ENCODE measurements around the gene GEMIN2.

DNA sequence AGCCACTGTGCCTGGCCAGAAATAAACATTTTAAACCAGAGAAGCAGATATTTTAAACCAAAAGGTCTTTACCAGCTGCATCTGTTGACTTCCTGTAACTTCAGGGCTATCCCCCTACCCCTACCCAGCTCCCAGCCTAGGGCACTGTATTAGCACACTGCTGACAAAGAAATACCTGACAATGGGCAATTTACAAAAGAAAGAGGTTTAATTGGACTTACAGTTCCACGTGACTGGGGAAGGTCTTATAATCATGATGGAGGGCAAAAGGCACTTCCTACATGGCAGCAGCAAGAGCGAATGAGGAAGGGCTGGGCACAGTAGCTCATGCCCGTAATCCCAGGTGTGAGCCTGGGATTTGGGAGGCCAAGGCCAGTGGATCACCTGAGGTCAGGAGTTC, 26.0 kb downstream of the GEMIN2 start:
- TF ChIP-seq, protein P1, sequence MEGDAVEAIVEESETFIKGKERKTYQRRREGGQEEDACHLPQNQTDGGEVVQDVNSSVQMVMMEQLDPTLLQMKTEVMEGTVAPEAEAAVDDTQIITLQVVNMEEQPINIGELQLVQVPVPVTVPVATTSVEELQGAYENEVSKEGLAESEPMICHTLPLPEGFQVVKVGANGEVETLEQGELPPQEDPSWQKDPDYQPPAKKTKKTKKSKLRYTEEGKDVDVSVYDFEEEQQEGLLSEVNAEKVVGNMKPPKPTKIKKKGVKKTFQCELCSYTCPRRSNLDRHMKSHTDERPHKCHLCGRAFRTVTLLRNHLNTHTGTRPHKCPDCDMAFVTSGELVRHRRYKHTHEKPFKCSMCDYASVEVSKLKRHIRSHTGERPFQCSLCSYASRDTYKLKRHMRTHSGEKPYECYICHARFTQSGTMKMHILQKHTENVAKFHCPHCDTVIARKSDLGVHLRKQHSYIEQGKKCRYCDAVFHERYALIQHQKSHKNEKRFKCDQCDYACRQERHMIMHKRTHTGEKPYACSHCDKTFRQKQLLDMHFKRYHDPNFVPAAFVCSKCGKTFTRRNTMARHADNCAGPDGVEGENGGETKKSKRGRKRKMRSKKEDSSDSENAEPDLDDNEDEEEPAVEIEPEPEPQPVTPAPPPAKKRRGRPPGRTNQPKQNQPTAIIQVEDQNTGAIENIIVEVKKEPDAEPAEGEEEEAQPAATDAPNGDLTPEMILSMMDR (IDR thresholded peaks at IDR 0.05; ENCODE audit: low read depth, low read length, poor library complexity, severe bottlenecking) = no peak
- TF ChIP-seq EZH2phosphoT487 (IDR thresholded peaks at IDR 0.05; ENCODE audit: borderline replicate concordance, low read length) = no peak

All from DOHH2 (cell line).